Transverse colon (tissue), 4 donors: ENCODE data around the gene CLCNKB. TPM values are rescaled to one million over a fixed set of nuclear protein-coding genes. Genes with fewer than 3 reads are reported as not detected.

ENCODE experiments used
- DNase-seq: peaks from one replicate; pipeline ENCODE4 v3.0.0-alpha.2; 2019
- H3K27ac ChIP-seq, 4 donors: fragments of 200-600 bp; sonication (generic); 2 replicates each; pipeline ENCODE4 v1.5.1; 2016 to 2018; ENCODE audit warnings: inconsistent platforms in 4 of 4
- H3K27me3 ChIP-seq: fragments of 200-600 bp; sonication (generic); 2 replicates; pipeline ENCODE4 v1.5.1; 2017; ENCODE audit warnings: inconsistent platforms
- H3K36me3 ChIP-seq, 4 donors: fragments of 200-600 bp; sonication (generic); 2 replicates each; pipeline ENCODE4 v1.5.1; 2017 to 2019; ENCODE audit warnings: inconsistent platforms in 4 of 4
- H3K4me1 ChIP-seq, 4 donors: fragments of 200-600 bp; sonication (generic); 2 replicates each; pipeline ENCODE4 v1.5.1; 2017 to 2020; ENCODE audit warnings: inconsistent platforms in 4 of 4
- H3K4me3 ChIP-seq, 4 donors: fragments of 200-600 bp; sonication (generic); 1 replicate in 1 of 4; 2 replicates in 3 of 4; pipeline versions ENCODE4 v1.5.1 to v1.6.1; 2017 to 2019; ENCODE audit warnings: inconsistent platforms in 4 of 4
- H3K9me3 ChIP-seq, 2 donors: fragments of 200-600 bp; sonication (generic); 2 replicates each; pipeline ENCODE4 v1.5.1; 2017 to 2019; ENCODE audit warnings: inconsistent platforms in 2 of 2
- EP300 ChIP-seq: sonication (generic); formaldehyde crosslinking; IDR thresholded peaks from one replicate; pipeline ENCODE4 v1.6.1; 2017; ENCODE audit warnings: antibody characterized with exemption, low read depth
- POLR2A ChIP-seq: fragments of 450-650 bp; IDR thresholded peaks from one replicate; pipeline ENCODE4 v1.6.1; 2016; ENCODE audit warnings: antibody characterized with exemption, mild to moderate bottlenecking, moderate library complexity
- POLR2AphosphoS5 ChIP-seq, 3 donors: sonication (generic); formaldehyde crosslinking; IDR thresholded peaks; one replicate each; pipeline ENCODE4 v1.6.1; 2016; ENCODE audit warnings: antibody characterized with exemption in 3 of 3
- WGBS, 2 donors: methylation state at CpG; one replicate each; pipeline ENCODE4 v1.1.5; 2018; ENCODE audit warnings: low coverage in 1 of 2; 5-methylcytosine and 5-hydroxymethylcytosine counted together
- in situ Hi-C, 4 donors: fragments of 200-750 bp; cut with MboI; loops; one replicate each; pipeline versions ENCODE4 v1.15.0 to v1.15.1; 2017; ENCODE audit warnings: low sequenced_read_pairs in 3 of 4, low pct_ligation_motif_present in 1 of 4, low pct_unique_long_range_greater_than_20kb in 1 of 4
- intact Hi-C: fragments of 100-400 bp; cut with DNase I; formaldehyde crosslinking; loops from one replicate; pipeline ENCODE4 v1.15.1; 2023; ENCODE audit warnings: low total_unique reads
- total RNA-seq, 4 donors: library from RNA; depleted of rRNA; stranded (reverse); fragments of >200 nt; gene quantifications; one replicate each; pipeline ENCODE4 v1.1.0, GENCODE V29; 2016
- TF ChIP-seq, protein P1 (sequence below), 5 experiments: fragments of 200-600 bp in 3 of 5; fragments of 450-650 bp in 2 of 5; sonication (generic) in 3 of 5; IDR thresholded peaks; 1 replicate in 2 of 5; 2 replicates in 3 of 5; pipeline ENCODE4 v1.5.1; 2016 to 2017; ENCODE audit warnings: antibody characterized with exemption in 5 of 5, inconsistent platforms in 3 of 5, mild to moderate bottlenecking in 2 of 5, moderate library complexity in 1 of 5

The CLCNKB gene
- total RNA-seq = 1 to 10 TPM in 1 of 4 donors, under 1 TPM in 1, not detected in 2; 0.48 to 1.1 TPM

DNA sequence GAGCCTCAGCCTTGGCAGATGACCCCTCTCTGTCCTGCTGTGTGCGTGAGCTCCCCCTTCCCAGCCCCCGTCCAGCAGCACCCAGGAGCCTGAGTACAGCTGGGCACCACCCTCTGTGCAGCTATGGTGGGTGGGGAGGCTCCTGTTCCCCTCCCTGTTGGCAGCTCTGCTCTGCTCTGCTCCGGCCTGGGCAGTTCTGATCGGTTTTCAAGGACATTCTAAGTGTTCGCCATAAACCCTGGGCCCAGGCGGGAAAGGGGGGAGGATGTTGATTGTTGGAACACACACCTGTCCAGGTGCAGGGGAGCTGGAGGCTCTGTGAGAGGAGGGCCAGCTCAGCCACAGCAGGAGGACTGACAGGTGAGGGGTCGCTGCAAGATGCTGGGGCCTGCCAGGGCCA is at the start of gene CLCNKB:
TSS of gene CLCNKB (plus strand) at position 262 of the 400 bp plus-strand sequence. CDS start 711 bp downstream, outside the sequence.
- Histone ChIP-seq H3K27ac (no peak within 1 kb of the TSS), H3K27me3 (no peaks in the 10 kb centered on the region), H3K36me3 (no peaks in the 10 kb centered on the region), H3K9me3 (no peaks in the 10 kb centered on the region), H3K4me3 (no peak within 1 kb of the TSS), H3K4me1 (peaks cover 0 to 1% (median under 1%) of the 10 kb centered on the region in 4 donors)
- TF ChIP-seq, protein P1, sequence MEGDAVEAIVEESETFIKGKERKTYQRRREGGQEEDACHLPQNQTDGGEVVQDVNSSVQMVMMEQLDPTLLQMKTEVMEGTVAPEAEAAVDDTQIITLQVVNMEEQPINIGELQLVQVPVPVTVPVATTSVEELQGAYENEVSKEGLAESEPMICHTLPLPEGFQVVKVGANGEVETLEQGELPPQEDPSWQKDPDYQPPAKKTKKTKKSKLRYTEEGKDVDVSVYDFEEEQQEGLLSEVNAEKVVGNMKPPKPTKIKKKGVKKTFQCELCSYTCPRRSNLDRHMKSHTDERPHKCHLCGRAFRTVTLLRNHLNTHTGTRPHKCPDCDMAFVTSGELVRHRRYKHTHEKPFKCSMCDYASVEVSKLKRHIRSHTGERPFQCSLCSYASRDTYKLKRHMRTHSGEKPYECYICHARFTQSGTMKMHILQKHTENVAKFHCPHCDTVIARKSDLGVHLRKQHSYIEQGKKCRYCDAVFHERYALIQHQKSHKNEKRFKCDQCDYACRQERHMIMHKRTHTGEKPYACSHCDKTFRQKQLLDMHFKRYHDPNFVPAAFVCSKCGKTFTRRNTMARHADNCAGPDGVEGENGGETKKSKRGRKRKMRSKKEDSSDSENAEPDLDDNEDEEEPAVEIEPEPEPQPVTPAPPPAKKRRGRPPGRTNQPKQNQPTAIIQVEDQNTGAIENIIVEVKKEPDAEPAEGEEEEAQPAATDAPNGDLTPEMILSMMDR (IDR thresholded peaks at IDR 0.05) = no peak
- TF ChIP-seq EP300 = no peak
- TF ChIP-seq POLR2A = no peak
- no peak for TF ChIP-seq POLR2AphosphoS5 (IDR thresholded peaks at IDR 0.05)
- in situ Hi-C loops = no loop called here
- WGBS, 2 donors = 46% methylated on average over 7 of the region's 7 CpGs; no CpG with 5 or more reads in 1 of the 2 donors
- intact Hi-C loops = no loop called here
- peak; percentile 51 for DNase-seq

DNA sequence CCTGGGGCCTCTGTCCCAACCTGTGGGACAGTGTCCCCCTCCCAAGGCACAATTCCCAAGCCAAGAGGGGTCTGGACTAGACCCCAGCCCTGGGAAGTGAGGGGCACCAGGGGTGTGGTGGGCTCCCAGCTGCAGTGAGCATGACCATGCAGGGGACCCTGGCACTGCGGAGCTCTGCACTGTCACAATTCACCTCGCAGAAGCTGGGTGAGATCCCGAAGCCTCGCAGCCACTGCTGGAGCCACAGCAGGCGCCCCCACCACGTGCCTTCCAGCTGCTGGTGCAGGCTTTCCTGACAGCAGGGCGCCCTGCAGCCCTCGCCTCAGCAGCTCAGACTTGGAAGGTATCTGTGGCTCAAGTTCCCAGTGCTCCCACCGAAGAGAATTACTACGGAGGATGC is 49.5 kb upstream of the CLCNKB start:
- intact Hi-C loops = loop anchor here (10.0 kb wide), 1 partner anchor 179 kb away; no protein-coding TSS in a partner anchor
- in situ Hi-C loops = loop anchor here in 2 of 4 donors (25.0 kb wide), 1 partner anchor 182 kb away; the partner anchor contains the start of gene UQCRHL (in 2 of the 2)
- TF ChIP-seq POLR2A = no peak
- no peak for TF ChIP-seq POLR2AphosphoS5 (IDR thresholded peaks at IDR 0.05)
- TF ChIP-seq, protein P1 (IDR thresholded peaks at IDR 0.05) = no peak
- TF ChIP-seq EP300 = no peak
- no peak for DNase-seq
- Histone ChIP-seq H3K27ac (no peak overlapping the region), H3K9me3 (no peaks in the 10 kb centered on the region), H3K4me1 (no peaks in the 10 kb centered on the region), H3K27me3 (no peaks in the 10 kb centered on the region), H3K4me3 (no peak overlapping the region), H3K36me3 (no peaks in the 10 kb centered on the region)
- 94% methylated on average over 8 of the region's 10 CpGs; no CpG with 5 or more reads in 1 of the 2 donors for WGBS, 2 donors

DNA sequence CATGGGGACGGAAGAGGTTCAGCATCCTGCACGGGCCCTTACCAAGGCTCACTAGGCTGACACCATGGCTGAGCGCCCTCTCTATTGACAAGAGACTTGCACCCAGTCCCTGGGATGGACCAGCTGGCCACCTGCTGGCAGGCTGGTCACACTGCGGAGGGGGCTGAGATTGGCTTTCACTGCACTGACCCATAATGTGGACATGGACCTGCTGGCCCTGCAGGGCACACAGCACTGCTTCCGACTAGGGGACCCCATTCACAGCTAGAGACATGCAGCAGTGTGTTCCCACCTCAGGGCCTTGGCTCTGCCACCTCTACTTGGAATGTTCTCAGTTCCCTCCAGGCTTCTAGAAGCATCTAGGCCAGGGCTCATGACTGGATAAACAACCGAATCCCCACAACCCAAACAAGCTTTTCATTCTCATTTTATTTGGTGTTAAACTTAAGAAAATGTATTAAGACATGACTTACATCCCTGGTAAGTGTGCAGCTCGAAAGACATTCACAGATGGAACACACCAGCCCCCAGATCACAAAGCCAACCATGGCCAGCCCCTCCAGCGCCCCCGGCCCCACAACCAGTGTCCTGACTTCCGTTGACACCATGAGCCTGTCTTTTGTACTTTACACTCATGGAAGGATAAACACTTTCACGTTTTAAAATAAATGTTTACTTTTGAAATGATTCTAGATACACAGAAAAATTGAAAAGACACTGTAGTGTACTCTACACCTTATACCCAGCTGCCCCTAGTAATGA is 48.8 kb upstream of the CLCNKB start:
- TF ChIP-seq POLR2A (no peak), EP300 (no peak), POLR2AphosphoS5 (IDR thresholded peaks at IDR 0.05) (no peak)
- TF ChIP-seq, protein P1 (IDR thresholded peaks at IDR 0.05) = peak; percentile 68 to 83 (median 79)
- Histone ChIP-seq H3K27me3 (no peaks in the 10 kb centered on the region), H3K36me3 (no peaks in the 10 kb centered on the region), H3K9me3 (no peaks in the 10 kb centered on the region), H3K27ac (no peak overlapping the region), H3K4me1 (no peaks in the 10 kb centered on the region), H3K4me3 (no peak overlapping the region)
- intact Hi-C loops (loop anchor here (10.0 kb wide), 1 partner anchor 180 kb away; no protein-coding TSS in a partner anchor), in situ Hi-C loops (loop anchor here in 2 of 4 donors (25.0 kb wide), 1 partner anchor 182 kb away; the partner anchor contains the start of gene UQCRHL (in 2 of the 2))
- 43 to 63% methylated on average over 5 to 11 of the region's 11 CpGs for WGBS, 2 donors
- DNase-seq = peak; percentile 63

DNA sequence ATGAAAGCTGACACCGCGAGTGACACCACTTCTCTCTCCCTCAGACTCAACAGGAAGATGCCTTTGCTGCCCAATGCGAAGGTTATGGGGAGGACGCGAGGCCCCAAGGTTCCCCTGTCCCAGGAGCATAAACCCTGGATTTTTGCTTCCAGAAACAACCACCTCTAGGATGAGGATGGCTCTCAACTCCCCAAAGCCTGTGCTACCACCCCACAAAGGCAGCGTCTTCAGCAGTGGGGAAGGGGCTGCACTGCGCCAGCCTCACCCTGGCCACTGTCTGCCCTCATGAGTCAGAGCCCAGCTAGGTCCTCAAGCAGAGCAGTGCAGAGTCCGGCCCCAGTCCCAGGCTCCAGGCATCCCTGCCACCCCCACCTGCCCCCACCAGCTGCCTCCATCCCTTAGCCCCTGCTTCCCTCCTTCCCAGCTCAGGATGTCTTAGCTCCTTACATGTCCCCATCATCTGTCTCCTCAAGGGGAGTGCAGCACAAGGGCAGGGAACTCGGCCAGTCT is 46.5 kb upstream of the CLCNKB start:
- WGBS, 2 donors = 50 to 84% methylated on average over 1 to 5 of the region's 9 CpGs

More for the DNA sequence above, 46.5 kb upstream of the CLCNKB start:
- TF ChIP-seq EP300 (no peak), POLR2A (no peak), POLR2AphosphoS5 (IDR thresholded peaks at IDR 0.05) (no peak)
- TF ChIP-seq, protein P1 (IDR thresholded peaks at IDR 0.05) = no peak
- Histone ChIP-seq H3K4me1 (no peaks in the 10 kb centered on the region), H3K4me3 (no peak overlapping the region), H3K27ac (no peak overlapping the region), H3K36me3 (no peaks in the 10 kb centered on the region), H3K27me3 (no peaks in the 10 kb centered on the region), H3K9me3 (no peaks in the 10 kb centered on the region)
- no peak for DNase-seq
- intact Hi-C loops = loop anchor here (10.0 kb wide), 1 partner anchor 182 kb away; no protein-coding TSS in a partner anchor
- in situ Hi-C loops = loop anchor here in 2 of 4 donors (25.0 kb wide), 1 partner anchor 185 kb away; the partner anchor contains the start of gene UQCRHL (in 2 of the 2)
